Measurements from ENCODE around the gene LCE3D.
"Not testable (repeated sequence)": the region's sequence is repeated elsewhere in the genome, so short reads cannot be mapped to it uniquely, and the experiment has no call there.

The LCE3D gene

DNA sequence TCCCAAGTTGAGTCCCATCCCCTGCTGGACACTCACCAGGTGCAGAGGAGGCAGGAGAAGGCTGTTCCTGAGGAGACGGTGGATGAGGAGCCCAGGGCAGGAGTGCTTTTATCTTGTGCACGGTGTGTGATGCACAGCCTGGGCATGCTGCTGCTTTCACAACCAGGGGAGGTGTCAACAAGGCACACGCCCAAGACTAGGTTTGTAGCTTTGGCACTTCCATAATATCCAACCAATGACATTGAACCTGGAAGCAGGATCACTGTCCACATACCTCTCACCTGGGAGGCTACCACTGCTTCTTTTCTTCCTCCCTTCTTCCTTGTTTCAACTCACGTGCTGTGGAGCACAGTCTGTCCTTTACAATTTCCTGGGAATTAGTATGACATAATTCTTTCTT lies at the start of gene LCE3D:
Gene LCE3D, minus strand, starts transcription at position 84 of the 400 bp plus-strand sequence. CDS start 580 bp downstream, outside the sequence.
- DNase-seq (ENCODE audit: low read depth in 2 of 2): no peak

DNA sequence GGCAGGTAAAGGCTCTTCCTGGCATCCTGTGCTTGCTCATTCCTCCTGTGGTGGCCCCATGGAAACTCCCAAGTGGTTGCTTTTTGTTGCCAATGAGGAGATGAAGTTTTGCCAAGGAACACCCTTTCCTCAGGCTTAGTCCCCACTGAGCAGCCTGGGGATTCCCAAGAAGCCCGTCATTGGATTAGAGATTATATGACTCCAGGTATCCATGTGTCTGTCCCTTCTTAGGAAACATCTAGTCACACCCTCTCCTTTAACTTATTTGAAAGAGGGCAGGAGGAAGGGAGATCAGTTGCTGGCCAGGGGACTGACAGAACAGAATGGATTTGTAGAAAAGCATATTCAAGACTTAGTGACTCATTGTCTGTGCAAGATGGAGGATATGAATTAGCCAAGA lies 46.4 kb upstream of the LCE3D start:
- DNase-seq (ENCODE audit: low read depth in 2 of 2): no peak

- no peak for DNase-seq (ENCODE audit: low read depth in 2 of 2)
Measured at GRCh38 chr1:152623203-152623844, 43.0 kb upstream of the LCE3D start.

DNA sequence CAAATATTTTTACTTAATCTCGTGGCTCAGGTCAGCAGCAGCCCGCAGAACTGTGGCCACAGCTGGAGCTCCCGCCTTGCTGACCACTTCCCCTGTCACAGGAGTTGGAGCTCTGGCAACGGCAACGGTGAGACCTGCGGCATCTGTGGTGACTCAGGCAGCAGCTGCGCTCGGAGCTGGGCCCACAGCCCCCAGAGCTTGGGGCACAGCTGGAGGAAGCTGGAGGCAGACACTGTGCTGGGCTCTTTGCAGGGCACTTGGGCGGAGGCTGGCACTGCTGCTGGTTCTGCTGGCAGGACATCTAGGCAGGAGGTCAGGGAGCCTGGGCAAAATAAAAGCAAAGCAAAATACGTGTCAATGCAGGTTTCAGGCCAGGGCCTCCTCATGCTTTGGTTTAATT lies 42.5 kb upstream of the LCE3D start, which contains the start of gene LCE3A:
Gene LCE3A, minus strand, starts transcription at position 301 of the 400 bp plus-strand sequence. Its CDS starts 0 bp downstream, at position 301.
- no peak for DNase-seq (ENCODE audit: low read depth in 2 of 2)

DNA sequence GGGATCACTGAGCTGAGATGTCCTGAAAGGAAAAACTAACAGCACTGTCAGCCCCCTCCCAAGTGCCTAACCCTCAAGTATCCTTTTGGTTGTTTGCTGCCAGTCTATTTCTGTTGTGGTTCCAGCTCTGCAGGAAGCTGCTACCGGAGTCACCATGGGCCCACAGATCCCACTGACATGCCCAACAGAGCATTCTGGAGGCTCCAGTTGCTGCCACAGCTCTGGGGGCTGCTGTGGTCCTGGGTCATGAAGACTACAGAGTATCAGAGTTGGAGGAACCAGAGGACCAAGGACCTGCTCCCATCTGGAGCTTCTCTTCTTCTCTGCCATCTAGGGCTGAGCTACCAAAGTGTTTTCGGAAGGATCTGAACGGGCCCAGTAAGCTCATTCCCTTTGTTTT lies 41.7 kb upstream of the LCE3D start:
- no peak for DNase-seq (ENCODE audit: low read depth in 2 of 2)

GRCh38 chr1:152613511-152613910 lies 33.2 kb upstream of the LCE3D start, which contains the start of gene LCE3B:
TSS of gene LCE3B (plus strand) at chr1:152613811. CDS start at chr1:152613811, 0 bp downstream.
- no peak for DNase-seq (ENCODE audit: low read depth in 2 of 2)

GRCh38 chr1:152599934-152600333 lies 19.6 kb upstream of the LCE3D start, which contains the start of gene LCE3C:
TSS of gene LCE3C (plus strand) at chr1:152600234. CDS start at chr1:152600732, 498 bp downstream.
- no peak for DNase-seq (ENCODE audit: low read depth in 2 of 2)

DNA sequence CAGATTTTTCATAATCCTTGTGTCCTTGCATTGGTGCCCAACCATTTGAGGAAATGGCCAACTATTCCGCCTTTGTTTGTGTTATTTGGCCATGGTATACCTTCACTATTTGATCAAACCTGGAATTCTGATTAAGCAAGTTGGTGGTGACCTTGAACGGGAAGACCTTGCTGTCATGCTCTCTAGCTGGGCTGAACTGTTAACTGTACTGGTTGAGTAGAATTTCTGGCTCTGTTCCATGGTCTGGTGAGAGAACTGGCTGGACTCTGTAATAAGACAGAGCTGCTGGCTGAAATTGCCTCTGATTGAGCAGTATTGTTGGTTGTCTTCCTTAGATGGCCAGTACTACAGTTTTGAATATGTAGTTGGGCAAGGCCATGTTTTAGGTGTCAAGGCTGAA lies 16.7 kb upstream of the LCE3D start:
- no peak for DNase-seq (ENCODE audit: low read depth in 2 of 2)

- DNase-seq (ENCODE audit: low read depth in 2 of 2): no peak
Measured at GRCh38 chr1:152585586-152585985, 5.3 kb upstream of the LCE3D start.

GRCh38 chr1:152582647-152583046 lies 2.3 kb upstream of the LCE3D start:
- DNase-seq (ENCODE audit: low read depth in 2 of 2): no peak

DNA sequence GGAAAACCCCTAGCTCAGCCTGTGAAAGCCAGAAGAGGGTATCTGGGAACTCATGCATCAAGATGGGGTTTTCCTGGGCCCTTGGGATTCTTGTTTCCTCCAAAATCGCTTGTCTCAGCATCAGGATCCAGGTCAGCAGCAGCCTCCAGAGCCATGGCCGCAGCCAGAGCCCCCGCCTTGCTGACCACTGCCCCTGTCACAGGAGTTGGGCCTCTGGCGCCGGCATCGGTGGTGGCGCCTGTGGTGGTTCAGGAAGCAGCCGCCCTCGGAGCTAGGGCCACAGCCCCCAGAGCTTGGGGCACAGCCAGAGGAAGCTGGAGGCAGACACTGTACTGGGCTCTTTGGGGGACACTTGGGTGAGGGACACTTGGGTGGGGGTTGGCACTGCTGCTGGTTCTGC lies 790 bp downstream of the LCE3D start:
- not testable (repeated sequence) for DNase-seq (ENCODE audit: low read depth in 2 of 2)

GRCh38 chr1:152577168-152577567 lies 3.1 kb downstream of the LCE3D start:
- DNase-seq (ENCODE audit: low read depth in 2 of 2): no peak

DNA sequence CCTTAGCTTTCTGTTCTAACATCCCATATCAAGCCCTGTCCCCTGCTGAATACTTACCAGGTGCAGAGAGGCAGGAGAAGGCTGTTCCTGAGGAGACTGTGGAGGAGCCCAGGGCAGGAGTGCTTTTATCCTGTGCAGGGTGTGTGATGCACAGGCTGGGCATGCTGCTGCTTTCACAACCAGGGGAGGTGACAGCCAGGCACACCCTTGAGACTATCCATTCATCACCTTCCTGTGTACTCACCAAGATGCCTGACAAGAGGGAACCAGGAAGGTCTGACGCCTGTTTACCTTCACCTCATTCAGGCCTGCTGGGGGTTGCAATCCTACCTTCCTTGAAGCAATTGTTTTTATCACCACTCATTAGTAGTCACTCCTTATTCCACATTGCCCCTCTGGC lies 13.6 kb downstream of the LCE3D start, which contains the start of gene LCE3E:
Gene LCE3E, minus strand, starts transcription at position 100 of the 400 bp plus-strand sequence. CDS start 572 bp downstream, outside the sequence.
- no peak for DNase-seq (ENCODE audit: low read depth in 2 of 2)

- DNase-seq (ENCODE audit: low read depth in 2 of 2): no peak
Measured at GRCh38 chr1:152565535-152566215, 14.6 kb downstream of the LCE3D start.

DNA sequence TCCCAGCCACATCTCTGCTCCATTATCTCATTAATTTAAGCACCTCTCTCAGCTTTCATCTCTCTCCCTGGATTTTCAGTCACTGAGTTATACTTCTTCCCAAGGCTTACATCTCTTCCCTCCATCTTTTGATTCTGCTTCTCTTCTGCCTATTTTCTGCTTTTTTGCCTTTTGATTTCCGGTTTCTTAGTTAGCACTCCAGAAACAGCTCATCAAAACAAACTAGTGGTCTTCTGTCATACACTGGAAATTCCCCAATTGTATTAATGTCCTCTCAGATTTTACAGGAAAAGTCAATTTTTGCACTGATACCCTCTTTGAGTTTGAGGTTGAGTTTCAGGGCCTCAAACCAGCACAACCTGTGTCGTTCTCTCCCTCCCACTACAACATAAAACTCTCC lies 15.2 kb downstream of the LCE3D start:
- no peak for DNase-seq (ENCODE audit: low read depth in 2 of 2)

GRCh38 chr1:152548358-152548757 lies 32.0 kb downstream of the LCE3D start:
- not testable (repeated sequence) for DNase-seq (ENCODE audit: low read depth in 2 of 2)

- DNase-seq (ENCODE audit: low read depth in 2 of 2): no peak
Measured at GRCh38 chr1:152546704-152547103, 33.6 kb downstream of the LCE3D start.

DNA sequence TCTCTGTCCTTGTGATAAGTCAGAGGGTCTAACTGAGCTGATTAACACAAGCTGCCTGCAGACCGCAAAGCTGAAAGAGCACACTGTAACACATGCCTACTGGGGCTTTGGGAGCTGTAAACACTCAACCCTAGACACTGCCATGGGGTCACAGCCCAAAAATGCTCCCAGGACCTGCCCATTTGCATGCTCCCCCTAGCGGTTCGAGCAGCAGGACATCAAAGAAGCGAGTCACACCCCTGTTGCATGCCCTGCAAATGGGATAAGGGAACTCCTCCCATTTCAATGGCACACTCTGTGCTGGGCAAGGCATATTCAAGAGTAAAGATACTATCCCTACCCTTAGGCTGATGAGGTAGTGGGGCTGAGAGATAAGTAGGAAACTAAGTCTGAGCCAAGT lies 36.5 kb downstream of the LCE3D start:
- no peak for DNase-seq (ENCODE audit: low read depth in 2 of 2)

GRCh38 chr1:152539901-152540300 lies 40.4 kb downstream of the LCE3D start:
- no peak for DNase-seq (ENCODE audit: low read depth in 2 of 2)

- DNase-seq (ENCODE audit: low read depth in 2 of 2): no peak
Measured at GRCh38 chr1:152537496-152537895, 42.8 kb downstream of the LCE3D start.

DNA sequence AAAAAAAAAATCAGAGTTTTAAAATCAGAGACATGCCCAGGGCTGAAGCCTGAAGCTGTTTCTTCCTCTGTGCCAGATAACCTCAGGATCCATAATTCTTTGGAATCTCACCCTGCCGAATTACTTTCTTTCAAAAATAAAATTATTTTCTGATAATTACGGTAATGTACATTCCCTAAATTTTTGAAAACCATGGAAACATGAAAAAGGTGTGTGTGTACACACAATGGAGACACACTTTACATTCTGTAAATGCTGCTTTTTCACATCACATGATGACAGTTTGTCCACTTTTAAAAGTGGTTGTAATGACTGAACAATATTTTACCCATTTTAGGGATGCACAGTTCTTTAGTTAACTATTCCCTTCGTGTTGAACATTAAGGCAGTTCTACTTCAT lies 44.5 kb downstream of the LCE3D start:
- DNase-seq (ENCODE audit: low read depth in 2 of 2): no peak

DNA sequence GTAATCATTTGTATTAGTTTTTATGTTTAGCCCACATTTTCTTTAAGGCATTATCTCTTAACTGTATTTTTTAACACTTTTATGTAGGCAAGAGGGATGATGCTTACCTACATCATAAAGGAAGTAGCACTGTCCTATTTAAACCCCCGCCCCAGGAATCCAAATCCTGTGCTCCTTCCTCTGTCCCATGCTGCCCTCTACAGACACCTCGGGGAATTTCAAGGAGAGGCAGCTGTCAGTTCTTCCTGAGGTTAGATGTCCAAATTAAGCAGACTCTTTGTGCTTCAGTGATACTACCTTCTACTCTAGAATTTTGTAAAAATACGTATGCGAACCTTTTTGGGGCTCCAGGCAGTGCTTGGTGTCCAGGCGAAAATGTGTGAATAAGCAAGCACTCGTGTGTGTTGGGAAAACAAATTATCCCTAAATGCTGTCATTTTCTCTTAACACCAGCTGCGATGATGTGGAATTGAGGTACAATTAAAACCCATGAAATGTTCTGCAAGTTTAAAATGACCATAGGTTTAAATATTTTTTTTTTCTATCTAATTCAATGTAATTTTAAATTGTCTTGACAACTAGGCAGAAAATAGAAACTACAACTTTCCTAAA lies 46.9 kb downstream of the LCE3D start:
- no peak for DNase-seq (ENCODE audit: low read depth in 2 of 2)

Measured in fibroblast of skin of left biceps (primary cell).